Measurements from ENCODE around the gene PGBD2. TPM values are rescaled to one million over a fixed set of nuclear protein-coding genes. Genes with fewer than 3 reads are reported as not detected.

Gene PGBD2
- total and polyA plus RNA-seq, 9 of the 15 experiments (the other 6 are each of a cell fraction or from before 2014, with no cell fraction given), result 11.9 to 21.8 (median 14.7) TPM

DNA sequence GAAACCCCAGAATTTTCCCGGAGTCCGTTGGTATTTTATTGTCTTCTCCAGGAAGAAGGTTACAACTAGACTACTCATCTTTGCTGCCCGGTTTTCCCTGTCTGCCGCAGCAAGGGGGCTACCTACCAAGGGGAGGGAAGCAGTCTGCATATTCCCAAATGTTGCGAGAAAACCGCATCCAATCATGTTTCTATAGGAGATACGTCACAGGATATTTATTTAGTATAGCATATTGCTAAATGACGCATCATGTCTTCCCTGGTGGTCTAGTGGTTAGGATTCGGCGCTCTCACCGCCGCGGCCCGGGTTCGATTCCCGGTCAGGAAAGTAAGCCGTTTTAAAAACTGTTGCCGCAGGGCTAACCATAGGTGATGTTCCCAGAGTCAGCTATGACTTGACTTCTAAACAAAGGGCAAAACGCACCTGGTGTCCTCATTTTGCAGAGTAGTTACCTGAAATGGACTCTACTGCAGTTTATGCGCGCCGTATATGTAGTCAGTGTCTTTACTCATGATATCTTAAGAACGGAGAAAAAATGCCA, 32.0 kb upstream of the PGBD2 start (continued):
- TF ChIP-seq, protein P1, sequence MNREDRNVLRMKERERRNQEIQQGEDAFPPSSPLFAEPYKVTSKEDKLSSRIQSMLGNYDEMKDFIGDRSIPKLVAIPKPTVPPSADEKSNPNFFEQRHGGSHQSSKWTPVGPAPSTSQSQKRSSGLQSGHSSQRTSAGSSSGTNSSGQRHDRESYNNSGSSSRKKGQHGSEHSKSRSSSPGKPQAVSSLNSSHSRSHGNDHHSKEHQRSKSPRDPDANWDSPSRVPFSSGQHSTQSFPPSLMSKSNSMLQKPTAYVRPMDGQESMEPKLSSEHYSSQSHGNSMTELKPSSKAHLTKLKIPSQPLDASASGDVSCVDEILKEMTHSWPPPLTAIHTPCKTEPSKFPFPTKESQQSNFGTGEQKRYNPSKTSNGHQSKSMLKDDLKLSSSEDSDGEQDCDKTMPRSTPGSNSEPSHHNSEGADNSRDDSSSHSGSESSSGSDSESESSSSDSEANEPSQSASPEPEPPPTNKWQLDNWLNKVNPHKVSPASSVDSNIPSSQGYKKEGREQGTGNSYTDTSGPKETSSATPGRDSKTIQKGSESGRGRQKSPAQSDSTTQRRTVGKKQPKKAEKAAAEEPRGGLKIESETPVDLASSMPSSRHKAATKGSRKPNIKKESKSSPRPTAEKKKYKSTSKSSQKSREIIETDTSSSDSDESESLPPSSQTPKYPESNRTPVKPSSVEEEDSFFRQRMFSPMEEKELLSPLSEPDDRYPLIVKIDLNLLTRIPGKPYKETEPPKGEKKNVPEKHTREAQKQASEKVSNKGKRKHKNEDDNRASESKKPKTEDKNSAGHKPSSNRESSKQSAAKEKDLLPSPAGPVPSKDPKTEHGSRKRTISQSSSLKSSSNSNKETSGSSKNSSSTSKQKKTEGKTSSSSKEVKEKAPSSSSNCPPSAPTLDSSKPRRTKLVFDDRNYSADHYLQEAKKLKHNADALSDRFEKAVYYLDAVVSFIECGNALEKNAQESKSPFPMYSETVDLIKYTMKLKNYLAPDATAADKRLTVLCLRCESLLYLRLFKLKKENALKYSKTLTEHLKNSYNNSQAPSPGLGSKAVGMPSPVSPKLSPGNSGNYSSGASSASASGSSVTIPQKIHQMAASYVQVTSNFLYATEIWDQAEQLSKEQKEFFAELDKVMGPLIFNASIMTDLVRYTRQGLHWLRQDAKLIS (CRISPR knock-in tag; IDR thresholded peaks at IDR 0.05), result 0 out of 2 replicates have a peak, but pooled peaks have one; percentile 43
- TF ChIP-seq, protein P2, sequence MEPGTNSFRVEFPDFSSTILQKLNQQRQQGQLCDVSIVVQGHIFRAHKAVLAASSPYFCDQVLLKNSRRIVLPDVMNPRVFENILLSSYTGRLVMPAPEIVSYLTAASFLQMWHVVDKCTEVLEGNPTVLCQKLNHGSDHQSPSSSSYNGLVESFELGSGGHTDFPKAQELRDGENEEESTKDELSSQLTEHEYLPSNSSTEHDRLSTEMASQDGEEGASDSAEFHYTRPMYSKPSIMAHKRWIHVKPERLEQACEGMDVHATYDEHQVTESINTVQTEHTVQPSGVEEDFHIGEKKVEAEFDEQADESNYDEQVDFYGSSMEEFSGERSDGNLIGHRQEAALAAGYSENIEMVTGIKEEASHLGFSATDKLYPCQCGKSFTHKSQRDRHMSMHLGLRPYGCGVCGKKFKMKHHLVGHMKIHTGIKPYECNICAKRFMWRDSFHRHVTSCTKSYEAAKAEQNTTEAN (CRISPR knock-in tag; IDR thresholded peaks at IDR 0.05), result no peak
- TF ChIP-seq SRSF1 (IDR thresholded peaks at IDR 0.05; ENCODE audit: low read depth, low read length) (no peak), POLR2AphosphoS2 (IDR thresholded peaks at IDR 0.05; ENCODE audit: low read length) (no peak), ZKSCAN3 (CRISPR knock-in tag; IDR thresholded peaks at IDR 0.05) (no peak)
- TF ChIP-seq, protein P3, sequence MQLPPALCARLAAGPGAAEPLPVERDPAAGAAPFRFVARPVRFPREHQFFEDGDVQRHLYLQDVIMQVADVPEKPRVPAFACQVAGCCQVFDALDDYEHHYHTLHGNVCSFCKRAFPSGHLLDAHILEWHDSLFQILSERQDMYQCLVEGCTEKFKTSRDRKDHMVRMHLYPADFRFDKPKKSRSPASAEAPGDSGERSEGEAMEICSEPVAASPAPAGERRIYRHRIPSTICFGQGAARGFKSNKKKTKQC (CRISPR knock-in tag; IDR thresholded peaks at IDR 0.05), result peak; percentile 44; the same call in 1 of the 2 replicates
- TF ChIP-seq, protein P4, sequence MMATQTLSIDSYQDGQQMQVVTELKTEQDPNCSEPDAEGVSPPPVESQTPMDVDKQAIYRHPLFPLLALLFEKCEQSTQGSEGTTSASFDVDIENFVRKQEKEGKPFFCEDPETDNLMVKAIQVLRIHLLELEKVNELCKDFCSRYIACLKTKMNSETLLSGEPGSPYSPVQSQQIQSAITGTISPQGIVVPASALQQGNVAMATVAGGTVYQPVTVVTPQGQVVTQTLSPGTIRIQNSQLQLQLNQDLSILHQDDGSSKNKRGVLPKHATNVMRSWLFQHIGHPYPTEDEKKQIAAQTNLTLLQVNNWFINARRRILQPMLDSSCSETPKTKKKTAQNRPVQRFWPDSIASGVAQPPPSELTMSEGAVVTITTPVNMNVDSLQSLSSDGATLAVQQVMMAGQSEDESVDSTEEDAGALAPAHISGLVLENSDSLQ (IDR thresholded peaks at IDR 0.05), result no peak
- TF ChIP-seq, protein P5, sequence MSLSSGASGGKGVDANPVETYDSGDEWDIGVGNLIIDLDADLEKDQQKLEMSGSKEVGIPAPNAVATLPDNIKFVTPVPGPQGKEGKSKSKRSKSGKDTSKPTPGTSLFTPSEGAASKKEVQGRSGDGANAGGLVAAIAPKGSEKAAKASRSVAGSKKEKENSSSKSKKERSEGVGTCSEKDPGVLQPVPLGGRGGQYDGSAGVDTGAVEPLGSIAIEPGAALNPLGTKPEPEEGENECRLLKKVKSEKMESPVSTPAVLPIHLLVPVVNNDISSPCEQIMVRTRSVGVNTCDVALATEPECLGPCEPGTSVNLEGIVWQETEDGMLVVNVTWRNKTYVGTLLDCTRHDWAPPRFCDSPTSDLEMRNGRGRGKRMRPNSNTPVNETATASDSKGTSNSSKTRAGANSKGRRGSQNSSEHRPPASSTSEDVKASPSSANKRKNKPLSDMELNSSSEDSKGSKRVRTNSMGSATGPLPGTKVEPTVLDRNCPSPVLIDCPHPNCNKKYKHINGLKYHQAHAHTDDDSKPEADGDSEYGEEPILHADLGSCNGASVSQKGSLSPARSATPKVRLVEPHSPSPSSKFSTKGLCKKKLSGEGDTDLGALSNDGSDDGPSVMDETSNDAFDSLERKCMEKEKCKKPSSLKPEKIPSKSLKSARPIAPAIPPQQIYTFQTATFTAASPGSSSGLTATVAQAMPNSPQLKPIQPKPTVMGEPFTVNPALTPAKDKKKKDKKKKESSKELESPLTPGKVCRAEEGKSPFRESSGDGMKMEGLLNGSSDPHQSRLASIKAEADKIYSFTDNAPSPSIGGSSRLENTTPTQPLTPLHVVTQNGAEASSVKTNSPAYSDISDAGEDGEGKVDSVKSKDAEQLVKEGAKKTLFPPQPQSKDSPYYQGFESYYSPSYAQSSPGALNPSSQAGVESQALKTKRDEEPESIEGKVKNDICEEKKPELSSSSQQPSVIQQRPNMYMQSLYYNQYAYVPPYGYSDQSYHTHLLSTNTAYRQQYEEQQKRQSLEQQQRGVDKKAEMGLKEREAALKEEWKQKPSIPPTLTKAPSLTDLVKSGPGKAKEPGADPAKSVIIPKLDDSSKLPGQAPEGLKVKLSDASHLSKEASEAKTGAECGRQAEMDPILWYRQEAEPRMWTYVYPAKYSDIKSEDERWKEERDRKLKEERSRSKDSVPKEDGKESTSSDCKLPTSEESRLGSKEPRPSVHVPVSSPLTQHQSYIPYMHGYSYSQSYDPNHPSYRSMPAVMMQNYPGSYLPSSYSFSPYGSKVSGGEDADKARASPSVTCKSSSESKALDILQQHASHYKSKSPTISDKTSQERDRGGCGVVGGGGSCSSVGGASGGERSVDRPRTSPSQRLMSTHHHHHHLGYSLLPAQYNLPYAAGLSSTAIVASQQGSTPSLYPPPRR (CRISPR knock-in tag; IDR thresholded peaks at IDR 0.05; ENCODE audit: borderline replicate concordance), result no peak
